Activated T-helper 2 cell treated with anti-CD3 and anti-CD28 coated beads, Interferon-gamma antibody, Interleukin-2, Interleukin-4, amounts not matched to agents 10 μg/mL and 5 μg/mL and 100 μg/mL, durations not matched to agents 14 hours and 24 hours and 36 hours (primary cell): ENCODE results near the gene IPO8. TPM values are rescaled to one million over a fixed set of nuclear protein-coding genes. Genes with fewer than 3 reads are reported as not detected.
"Not testable (repeated sequence)": the region's sequence is repeated elsewhere in the genome, so short reads cannot be mapped to it uniquely, and the experiment has no call there.

Source experiments
- DNase-seq: peaks from one replicate; pipeline ENCODE4 v3.0.0; 2021; ENCODE audit warnings: low spot score
- H3K27ac Mint-ChIP-seq: one replicate; pipeline ENCODE4 v1.8.0; 2021; ENCODE audit warnings: mixed read lengths
- H3K27me3 Mint-ChIP-seq: one replicate; pipeline ENCODE4 v1.8.0; 2021; ENCODE audit warnings: low read depth, mixed read lengths
- H3K36me3 Mint-ChIP-seq: one replicate; pipeline ENCODE4 v1.8.0; 2021; ENCODE audit warnings: low read depth, mixed read lengths
- H3K4me1 Mint-ChIP-seq: one replicate; pipeline ENCODE4 v1.8.0; 2021; ENCODE audit warnings: low read depth, mixed read lengths
- H3K4me3 Mint-ChIP-seq: one replicate; pipeline ENCODE4 v1.8.0; 2021; ENCODE audit warnings: low read depth, mild to moderate bottlenecking, moderate library complexity, mixed read lengths
- H3K9me3 Mint-ChIP-seq: one replicate; pipeline ENCODE4 v1.8.0; 2021; ENCODE audit warnings: mixed read lengths
- intact Hi-C: fragments of 100-400 bp; cut with micrococcal nuclease; formaldehyde crosslinking; loops from one replicate; pipeline ENCODE4 v1.15.1; 2023
- total RNA-seq: library from RNA; stranded (reverse); gene quantifications from 2 replicates; pipeline ENCODE4 v1.2.3, GENCODE V29; 2022

The IPO8 gene
- total RNA-seq, 1 donor from 2014 or later: 40.1 TPM

DNA sequence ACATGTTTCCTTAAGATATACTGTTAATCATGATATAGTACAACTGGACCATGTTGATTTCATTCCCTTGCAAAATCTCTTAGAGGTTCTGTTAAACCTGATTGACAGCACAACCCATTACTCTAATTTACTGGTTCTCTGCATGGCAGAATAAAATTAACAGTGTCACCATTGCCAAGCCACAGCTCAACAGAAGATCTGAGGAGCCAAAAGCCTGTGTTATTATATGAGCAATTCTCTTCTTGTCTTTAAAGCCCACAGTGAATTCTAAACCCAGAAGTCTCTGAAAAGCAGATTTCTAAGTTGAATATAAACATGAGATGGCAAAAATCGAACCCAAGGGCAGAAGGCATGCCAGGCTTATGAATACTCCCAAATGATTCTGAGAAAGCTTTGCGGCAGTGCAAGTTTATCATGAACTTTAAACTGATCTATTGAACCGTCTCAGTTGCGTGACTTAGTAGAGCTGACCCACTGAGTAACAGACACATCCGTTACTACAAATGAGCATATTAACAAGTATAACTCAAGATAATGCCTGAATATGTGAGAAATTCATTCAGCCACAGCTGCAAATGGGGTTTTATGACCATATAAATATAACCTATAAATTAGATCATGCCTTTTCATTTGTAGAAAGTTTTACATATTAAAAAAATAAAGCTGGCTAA, 78.2 kb downstream of the IPO8 start:
- no peaks in the 10 kb centered on the region for H3K36me3 Mint-ChIP-seq
- no peak for DNase-seq
- H3K4me3 Mint-ChIP-seq: no peak overlapping the region
- H3K27ac Mint-ChIP-seq: no peak overlapping the region
- H3K9me3 Mint-ChIP-seq: no peaks in the 10 kb centered on the region
- H3K4me1 Mint-ChIP-seq: peaks cover 2% of the 10 kb centered on the region
- intact Hi-C loops: no loop called here
- no peaks in the 10 kb centered on the region for H3K27me3 Mint-ChIP-seq

DNA sequence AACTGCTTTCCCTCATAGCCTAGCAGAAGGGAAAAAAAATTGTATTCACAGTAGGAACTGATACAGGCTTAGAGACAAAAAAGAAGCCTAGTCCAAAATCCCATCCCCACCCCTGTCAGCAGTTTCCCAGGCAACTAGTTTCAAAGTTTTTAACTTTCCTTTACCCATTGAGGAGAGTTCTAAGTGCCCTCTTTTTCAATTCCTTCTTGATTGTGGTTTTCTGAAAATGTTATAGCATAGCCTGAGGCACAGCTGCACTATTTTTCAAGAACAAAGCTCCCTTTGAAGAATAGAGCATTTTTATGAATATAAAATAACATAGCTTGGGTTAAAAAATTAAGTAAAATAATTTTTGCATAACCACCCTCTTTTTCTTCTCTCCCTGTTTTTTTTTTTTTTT, 81.6 kb downstream of the IPO8 start:
- Mint-ChIP-seq H3K4me3 (no peak overlapping the region), H3K9me3 (no peaks in the 10 kb centered on the region), H3K27me3 (no peaks in the 10 kb centered on the region), H3K27ac (no peak overlapping the region), H3K4me1 (no peaks in the 10 kb centered on the region), H3K36me3 (no peaks in the 10 kb centered on the region)
- intact Hi-C loops: no loop called here
- no peak for DNase-seq

DNA sequence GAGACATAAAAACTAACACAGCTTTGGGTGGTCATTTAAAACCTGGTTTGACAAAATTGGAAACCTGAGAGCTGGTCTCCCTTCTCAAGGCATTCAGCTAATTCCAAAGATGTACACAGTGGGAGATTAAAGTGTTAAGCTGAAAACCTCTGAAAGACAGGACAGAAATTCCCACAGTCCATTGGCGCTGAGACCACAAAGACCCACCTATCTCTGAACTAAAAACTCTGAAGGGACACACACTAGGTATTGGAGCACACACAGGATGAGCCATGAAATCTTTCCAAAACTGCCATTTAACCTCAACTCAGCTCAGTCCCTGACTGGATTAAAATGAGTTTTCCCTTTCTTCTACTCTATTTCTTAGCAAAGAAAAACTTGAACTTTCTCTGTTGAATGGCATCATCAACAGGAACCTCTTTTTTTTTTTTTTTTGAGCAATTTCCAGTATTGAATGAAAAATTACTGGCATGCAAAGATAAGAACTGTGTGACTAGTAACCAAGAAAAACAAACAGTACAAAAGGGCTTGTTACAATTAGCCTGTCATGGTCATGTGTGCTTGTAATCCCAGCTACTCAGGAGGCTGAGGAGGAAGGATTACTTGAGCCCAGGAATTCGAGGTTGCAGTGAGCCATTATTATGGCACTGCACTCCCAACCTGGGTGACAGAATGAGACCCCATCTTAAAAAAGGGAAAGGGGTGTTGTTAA, 82.4 kb downstream of the IPO8 start:
- H3K36me3 Mint-ChIP-seq: no peaks in the 10 kb centered on the region
- H3K4me3 Mint-ChIP-seq: no peak overlapping the region
- H3K27me3 Mint-ChIP-seq: no peaks in the 10 kb centered on the region
- no peaks in the 10 kb centered on the region for H3K9me3 Mint-ChIP-seq
- H3K27ac Mint-ChIP-seq: no peak overlapping the region
- intact Hi-C loops: no loop called here
- H3K4me1 Mint-ChIP-seq: no peaks in the 10 kb centered on the region
- no peak for DNase-seq

DNA sequence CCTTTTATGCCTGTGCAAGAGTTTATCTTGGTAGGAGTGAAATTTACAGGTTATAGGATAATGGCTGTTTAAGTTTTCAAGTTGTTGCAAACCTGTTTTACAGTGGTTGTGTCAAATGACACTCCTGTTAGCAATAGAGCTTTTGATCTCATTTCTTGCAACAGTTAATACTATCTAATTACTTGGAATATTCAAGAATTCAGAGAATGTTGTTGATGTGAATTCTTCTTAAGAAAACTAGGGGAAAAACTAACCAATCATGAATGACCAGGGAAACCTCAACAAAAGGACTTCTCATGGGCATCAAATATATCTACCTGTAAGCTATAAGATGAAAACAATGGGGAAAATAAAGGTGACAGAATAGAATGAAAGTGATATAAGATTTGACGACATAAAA, 85.0 kb downstream of the IPO8 start:
- H3K9me3 Mint-ChIP-seq: no peaks in the 10 kb centered on the region
- intact Hi-C loops: no loop called here
- no peak overlapping the region for H3K27ac Mint-ChIP-seq
- H3K4me1 Mint-ChIP-seq: no peaks in the 10 kb centered on the region
- H3K27me3 Mint-ChIP-seq: no peaks in the 10 kb centered on the region
- H3K36me3 Mint-ChIP-seq: no peaks in the 10 kb centered on the region
- H3K4me3 Mint-ChIP-seq: no peak overlapping the region
- no peak for DNase-seq

DNA sequence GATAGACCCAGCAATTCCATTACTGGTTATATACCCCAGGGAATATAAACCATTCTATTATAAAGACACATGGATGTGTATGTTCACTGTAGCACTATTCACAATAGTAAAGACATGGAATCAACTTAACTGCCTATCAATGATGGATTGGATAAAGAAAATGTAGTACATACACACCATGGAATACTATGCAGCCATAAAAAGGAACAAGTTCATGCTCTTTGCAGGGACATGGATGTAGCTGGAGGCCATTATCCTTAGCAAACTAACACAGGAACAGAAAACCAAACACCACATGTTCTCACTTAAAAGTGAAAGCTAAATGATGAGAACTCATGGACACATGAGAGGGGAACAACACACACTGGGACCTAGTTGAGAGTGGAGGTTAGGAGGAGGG, 85.8 kb downstream of the IPO8 start:
- H3K27me3 Mint-ChIP-seq, H3K27ac Mint-ChIP-seq, H3K36me3 Mint-ChIP-seq, H3K4me3 Mint-ChIP-seq, DNase-seq, intact Hi-C loops, H3K9me3 Mint-ChIP-seq, H3K4me1 Mint-ChIP-seq: not testable (repeated sequence)

DNA sequence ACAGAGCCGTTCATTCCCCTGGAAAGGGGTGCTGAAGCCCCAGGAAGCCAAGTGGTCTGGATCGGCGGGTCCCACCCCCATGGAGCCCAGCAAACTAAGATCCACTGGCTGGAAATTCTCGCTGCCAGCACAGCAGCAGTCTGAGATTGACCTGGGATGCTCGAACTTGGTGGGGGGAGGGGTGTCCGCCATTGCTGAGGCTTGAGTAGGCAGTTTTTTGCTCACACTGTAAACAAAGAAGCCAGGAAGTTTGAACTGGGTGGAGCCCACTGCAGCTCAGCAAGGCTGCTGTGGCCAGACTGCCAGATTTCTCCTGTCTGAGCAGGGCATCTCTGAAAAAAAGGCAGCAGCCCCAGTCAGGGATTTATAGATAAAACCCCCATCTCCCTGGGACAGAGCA, 91.4 kb downstream of the IPO8 start:
- H3K36me3 Mint-ChIP-seq, H3K4me3 Mint-ChIP-seq, DNase-seq, H3K27ac Mint-ChIP-seq, intact Hi-C loops, H3K27me3 Mint-ChIP-seq, H3K4me1 Mint-ChIP-seq: not testable (repeated sequence)
- H3K9me3 Mint-ChIP-seq: peaks cover 17% of the 10 kb centered on the region

DNA sequence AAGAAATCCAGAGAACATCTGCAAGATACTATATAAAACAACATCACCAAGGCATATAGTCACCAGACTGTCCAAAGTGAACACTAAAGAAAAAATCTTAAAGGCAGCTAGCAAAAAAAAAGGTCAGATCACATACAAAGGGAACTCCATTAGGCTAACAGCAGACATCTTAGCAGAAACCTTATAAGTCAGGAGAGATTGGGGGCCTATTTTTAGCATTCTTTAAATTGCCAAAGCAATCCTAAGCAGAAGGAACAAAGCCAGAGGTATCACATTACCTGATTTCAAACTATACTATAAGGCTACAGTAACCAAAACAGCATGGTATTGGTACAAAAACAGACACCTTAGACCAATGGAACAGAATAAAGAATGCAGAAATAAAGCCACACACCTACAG, 92.5 kb downstream of the IPO8 start:
- Mint-ChIP-seq H3K27me3 (no peaks in the 10 kb centered on the region), H3K36me3 (no peaks in the 10 kb centered on the region), H3K27ac (no peak overlapping the region), H3K4me3 (no peak overlapping the region), H3K9me3 (peaks cover 17% of the 10 kb centered on the region), H3K4me1 (no peaks in the 10 kb centered on the region)
- intact Hi-C loops: no loop called here
- no peak for DNase-seq

DNA sequence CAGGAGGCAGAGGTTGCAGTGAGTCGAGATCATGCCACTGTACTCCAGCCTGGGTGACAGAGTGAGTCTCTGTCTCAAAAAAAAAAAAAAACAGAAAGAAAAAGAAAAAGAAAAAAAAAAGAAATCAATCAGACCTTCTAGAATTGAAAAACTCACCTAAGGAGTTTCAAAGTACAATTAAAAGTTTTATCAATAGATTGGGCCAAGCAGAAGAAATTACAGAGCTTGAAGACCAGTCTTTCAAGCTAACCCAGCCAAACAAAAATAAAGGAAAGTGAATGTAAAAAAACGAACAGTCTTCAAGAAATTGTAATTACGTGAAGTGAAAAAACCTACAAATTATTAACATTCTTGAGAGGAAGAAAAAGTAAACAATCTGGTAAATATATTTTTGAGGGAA, 93.0 kb downstream of the IPO8 start:
- no peak for DNase-seq
- Mint-ChIP-seq H3K27ac (no peak overlapping the region), H3K27me3 (no peaks in the 10 kb centered on the region), H3K4me1 (no peaks in the 10 kb centered on the region), H3K9me3 (peaks cover 17% of the 10 kb centered on the region), H3K4me3 (no peak overlapping the region), H3K36me3 (no peaks in the 10 kb centered on the region)
- intact Hi-C loops: no loop called here

DNA sequence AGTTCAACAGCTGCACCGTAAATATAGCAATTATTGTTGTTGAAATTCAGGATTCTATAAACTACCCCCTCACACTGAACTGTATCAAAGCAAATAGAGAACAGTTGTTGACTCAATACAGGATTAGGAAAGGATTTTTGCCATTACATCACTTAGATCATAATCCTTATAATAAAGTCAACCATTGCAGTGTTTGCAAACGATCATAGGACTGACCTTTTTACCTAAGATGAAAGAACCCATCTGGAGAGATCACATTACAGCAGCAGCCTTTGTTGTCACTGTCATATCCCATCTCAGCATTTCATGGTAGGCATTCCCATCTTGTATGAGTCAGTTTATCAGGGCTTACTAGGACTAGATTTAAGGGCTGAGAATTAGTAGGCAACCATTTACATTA, 96.1 kb downstream of the IPO8 start:
- no peaks in the 10 kb centered on the region for H3K4me1 Mint-ChIP-seq

DNA sequence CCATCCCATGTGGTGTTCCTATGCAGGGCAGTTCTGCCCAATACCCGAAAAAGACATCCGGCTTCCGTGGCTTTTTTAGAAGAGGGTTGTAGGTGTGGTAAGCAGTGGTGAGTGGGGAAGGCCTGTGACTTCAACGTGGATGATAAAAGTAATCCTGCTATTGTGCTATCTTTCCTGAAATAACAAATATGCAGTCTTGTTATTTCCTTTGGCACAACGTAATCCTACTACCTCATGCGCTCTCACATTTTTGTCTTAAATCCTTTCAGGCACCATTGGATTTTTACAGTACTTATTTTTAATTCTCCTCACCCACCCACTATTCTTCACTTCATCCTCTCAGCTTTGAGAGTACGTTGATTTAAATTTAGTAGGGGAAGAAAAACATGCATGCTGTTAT, 96.8 kb downstream of the IPO8 start:
- H3K9me3 Mint-ChIP-seq: peaks cover 17% of the 10 kb centered on the region
- no peaks in the 10 kb centered on the region for H3K27me3 Mint-ChIP-seq
- H3K4me1 Mint-ChIP-seq: no peaks in the 10 kb centered on the region
- H3K27ac Mint-ChIP-seq: no peak overlapping the region
- intact Hi-C loops: no loop called here
- H3K4me3 Mint-ChIP-seq: no peak overlapping the region
- no peaks in the 10 kb centered on the region for H3K36me3 Mint-ChIP-seq
- no peak for DNase-seq

More for the DNA sequence above, 96.1 kb downstream of the IPO8 start:
- H3K27ac Mint-ChIP-seq: no peak overlapping the region
- H3K27me3 Mint-ChIP-seq: no peaks in the 10 kb centered on the region
- no peak for DNase-seq
- no peak overlapping the region for H3K4me3 Mint-ChIP-seq
- no peaks in the 10 kb centered on the region for H3K36me3 Mint-ChIP-seq
- H3K9me3 Mint-ChIP-seq: peaks cover 17% of the 10 kb centered on the region
- intact Hi-C loops: no loop called here

DNA sequence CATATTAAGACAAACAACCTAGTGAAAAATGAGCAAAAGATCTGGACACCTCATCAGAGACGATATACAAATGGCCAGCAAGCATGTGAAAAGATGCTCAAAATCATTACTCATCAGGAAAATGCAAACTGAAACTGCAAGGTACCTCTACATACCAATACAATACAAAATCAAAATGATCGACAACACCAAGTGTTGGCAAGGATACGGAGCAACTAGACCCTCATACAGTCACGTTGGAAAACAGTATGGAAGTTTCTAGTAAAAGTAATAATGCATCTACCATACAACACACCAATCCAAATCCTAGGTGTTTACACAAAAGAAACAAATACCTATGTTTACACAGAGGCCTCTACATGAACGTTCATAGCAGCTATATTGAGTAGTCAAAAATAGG, 99.9 kb downstream of the IPO8 start:
- Mint-ChIP-seq H3K36me3 (no peaks in the 10 kb centered on the region), H3K4me1 (no peaks in the 10 kb centered on the region), H3K27ac (no peak overlapping the region), H3K27me3 (no peaks in the 10 kb centered on the region), H3K9me3 (peaks cover 5% of the 10 kb centered on the region), H3K4me3 (no peak overlapping the region)
- intact Hi-C loops: no loop called here
- no peak for DNase-seq

DNA sequence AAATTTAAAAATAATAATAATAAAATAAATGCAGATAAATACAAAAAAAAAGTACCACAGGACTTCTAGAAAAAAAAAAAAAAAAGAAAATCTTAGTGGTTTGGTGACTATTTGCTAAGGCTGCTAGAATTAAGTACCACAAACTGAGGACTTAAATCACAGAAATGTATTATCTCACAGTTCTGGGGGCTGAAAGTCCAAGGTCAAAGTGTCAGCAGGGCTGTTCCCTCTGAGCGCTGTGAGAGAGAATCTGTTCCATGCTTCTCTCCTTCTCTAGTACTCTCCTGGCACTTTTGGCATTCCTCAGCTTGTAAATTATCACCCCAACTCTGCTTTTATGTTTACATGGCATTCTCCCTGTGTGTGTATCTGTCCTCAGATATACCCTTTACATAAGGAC, 101.2 kb downstream of the IPO8 start:
- no peak overlapping the region for H3K4me3 Mint-ChIP-seq
- DNase-seq: no peak
- no peak overlapping the region for H3K27ac Mint-ChIP-seq
- peaks cover 5% of the 10 kb centered on the region for H3K9me3 Mint-ChIP-seq
- no peaks in the 10 kb centered on the region for H3K4me1 Mint-ChIP-seq
- no peaks in the 10 kb centered on the region for H3K27me3 Mint-ChIP-seq
- no peaks in the 10 kb centered on the region for H3K36me3 Mint-ChIP-seq
- intact Hi-C loops: no loop called here

DNA sequence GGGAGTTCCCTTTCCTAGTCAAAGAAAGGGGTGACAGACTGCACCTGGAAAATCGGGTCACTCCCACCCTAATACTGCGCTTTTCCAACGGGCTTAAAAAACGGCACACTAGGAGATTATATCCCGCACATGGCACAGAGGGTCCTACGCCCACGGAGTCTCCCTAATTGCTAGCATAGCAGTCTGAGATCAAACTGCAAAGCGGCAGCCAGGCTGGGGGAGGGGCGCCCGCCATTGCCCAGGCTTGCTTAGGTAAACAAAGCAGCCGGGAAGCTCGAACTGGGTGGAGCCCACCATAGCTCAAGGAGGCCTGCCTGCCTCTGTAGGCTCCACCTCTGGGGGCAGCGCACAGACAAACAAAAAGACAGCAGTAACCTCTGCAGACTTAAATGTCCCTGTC, 107.1 kb downstream of the IPO8 start:
- H3K9me3 Mint-ChIP-seq, DNase-seq, H3K27ac Mint-ChIP-seq, intact Hi-C loops, H3K4me3 Mint-ChIP-seq, H3K36me3 Mint-ChIP-seq, H3K27me3 Mint-ChIP-seq, H3K4me1 Mint-ChIP-seq: not testable (repeated sequence)
